ENCODE results near the gene BCL7A. TPM values are rescaled to one million over a fixed set of nuclear protein-coding genes. Genes with fewer than 3 reads are reported as not detected.

Gene BCL7A
- total and polyA plus RNA-seq, 4 donors: 3.5 to 8.3 (median 4.9) TPM

GRCh38 chr12:122059203-122059960, 37.7 kb downstream of the BCL7A start:
- 95% methylated on average over 28 of the region's 28 CpGs for WGBS
- Histone ChIP-seq H3K9ac (ENCODE audit: low read depth in 1 of 2, low read length in 2 of 2) (no peak overlapping the region), H3K27ac (ENCODE audit: low read depth in 1 of 2, low read length in 2 of 2) (no peak overlapping the region), H3K9me3 (ENCODE audit: control insufficient read depth in 4 of 4, low read length in 3 of 4) (no peaks in the 10 kb centered on the region), H3K4me1 (ENCODE audit: control insufficient read depth in 4 of 4, insufficient read depth in 4 of 4, low read length in 3 of 4) (peaks cover 12 to 26% (median 21%) of the 10 kb centered on the region in 4 donors), H3K36me3 (ENCODE audit: control insufficient read depth in 4 of 4, insufficient read depth in 3 of 4, low read depth in 1 of 4, low read length in 3 of 4) (peaks cover 0 to 6% (median 0%) of the 10 kb centered on the region in 4 donors), H3K4me3 (ENCODE audit: low read depth in 1 of 3, low read length in 3 of 3) (no peak overlapping the region), H3K27me3 (ENCODE audit: control insufficient read depth in 4 of 4, insufficient read depth in 4 of 4, low read length in 3 of 4) (no peaks in the 10 kb centered on the region)
- TF ChIP-seq TAF1 (conservative IDR thresholded peaks at IDR 0.05): no peak
- no peak for TF ChIP-seq MAX (IDR thresholded peaks at IDR 0.05)
- TF ChIP-seq ZBTB33 (IDR thresholded peaks at IDR 0.05): no peak
- TF ChIP-seq HNF4G (IDR thresholded peaks at IDR 0.05): no peak
- no peak for TF ChIP-seq EGR1 (IDR thresholded peaks at IDR 0.05; ENCODE audit: low read depth in 2 of 2)
- no peak for TF ChIP-seq JUND (IDR thresholded peaks at IDR 0.05)
- TF ChIP-seq ATF3 (IDR thresholded peaks at IDR 0.05): no peak
- no peak for TF ChIP-seq GABPA (IDR thresholded peaks at IDR 0.05 in 1 of 2, conservative IDR thresholded peaks at IDR 0.05 in 1 of 2)
- no peak for TF ChIP-seq RXRA (IDR thresholded peaks at IDR 0.05)
- TF ChIP-seq FOXA2 (IDR thresholded peaks at IDR 0.05): no peak
- no peak for TF ChIP-seq FOXA1 (IDR thresholded peaks at IDR 0.05)
- no peak for TF ChIP-seq HNF4A (conservative IDR thresholded peaks at IDR 0.05)
- TF ChIP-seq CTCF (IDR thresholded peaks at IDR 0.05; ENCODE audit: low read depth, low read length, missing input control): no peak
- TF ChIP-seq REST (IDR thresholded peaks at IDR 0.05): no peak
- TF ChIP-seq RAD21 (IDR thresholded peaks at IDR 0.05): no peak
- TF ChIP-seq SP1 (IDR thresholded peaks at IDR 0.05): no peak
- TF ChIP-seq NR2F2 (IDR thresholded peaks at IDR 0.05): no peak
- TF ChIP-seq YY1 (IDR thresholded peaks at IDR 0.05): no peak
- no peak for DNase-seq (ENCODE audit: low spot score)
